ENCODE measurements around the gene HTT. TPM values are rescaled to one million over a fixed set of nuclear protein-coding genes. Genes with fewer than 3 reads are reported as not detected.

HTT gene
- total RNA-seq: 17.5 and 66.1 TPM in 2 replicates
- polyA plus RNA-seq (2012): 20.6 TPM

DNA sequence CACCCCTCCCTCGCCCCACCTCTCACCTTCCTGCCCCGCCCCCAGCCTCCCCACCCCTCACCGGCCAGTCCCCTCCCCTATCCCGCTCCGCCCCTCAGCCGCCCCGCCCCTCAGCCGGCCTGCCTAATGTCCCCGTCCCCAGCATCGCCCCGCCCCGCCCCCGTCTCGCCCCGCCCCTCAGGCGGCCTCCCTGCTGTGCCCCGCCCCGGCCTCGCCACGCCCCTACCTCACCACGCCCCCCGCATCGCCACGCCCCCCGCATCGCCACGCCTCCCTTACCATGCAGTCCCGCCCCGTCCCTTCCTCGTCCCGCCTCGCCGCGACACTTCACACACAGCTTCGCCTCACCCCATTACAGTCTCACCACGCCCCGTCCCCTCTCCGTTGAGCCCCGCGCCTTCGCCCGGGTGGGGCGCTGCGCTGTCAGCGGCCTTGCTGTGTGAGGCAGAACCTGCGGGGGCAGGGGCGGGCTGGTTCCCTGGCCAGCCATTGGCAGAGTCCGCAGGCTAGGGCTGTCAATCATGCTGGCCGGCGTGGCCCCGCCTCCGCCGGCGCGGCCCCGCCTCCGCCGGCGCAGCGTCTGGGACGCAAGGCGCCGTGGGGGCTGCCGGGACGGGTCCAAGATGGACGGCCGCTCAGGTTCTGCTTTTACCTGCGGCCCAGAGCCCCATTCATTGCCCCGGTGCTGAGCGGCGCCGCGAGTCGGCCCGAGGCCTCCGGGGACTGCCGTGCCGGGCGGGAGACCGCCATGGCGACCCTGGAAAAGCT is at the start of gene HTT, which contains the start of gene HTT-AS:
Gene HTT (plus strand): TSS at position 604 of the 768 bp plus-strand sequence. CDS start 145 bp downstream, at position 749.
Gene HTT-AS (minus strand): TSS at position 461 of the 768 bp plus-strand sequence.
- peak; percentile 93 for DNase-seq (ENCODE audit: low read depth)

GRCh38 chr4:3025881-3026280 is 48.6 kb upstream of the HTT start:
- DNase-seq (ENCODE audit: low read depth): no peak

GRCh38 chr4:3026540-3026939 is 47.9 kb upstream of the HTT start:
- DNase-seq (ENCODE audit: low read depth): no peak

GRCh38 chr4:3029464-3029863 is 45.0 kb upstream of the HTT start:
- no peak for DNase-seq (ENCODE audit: low read depth)

DNA sequence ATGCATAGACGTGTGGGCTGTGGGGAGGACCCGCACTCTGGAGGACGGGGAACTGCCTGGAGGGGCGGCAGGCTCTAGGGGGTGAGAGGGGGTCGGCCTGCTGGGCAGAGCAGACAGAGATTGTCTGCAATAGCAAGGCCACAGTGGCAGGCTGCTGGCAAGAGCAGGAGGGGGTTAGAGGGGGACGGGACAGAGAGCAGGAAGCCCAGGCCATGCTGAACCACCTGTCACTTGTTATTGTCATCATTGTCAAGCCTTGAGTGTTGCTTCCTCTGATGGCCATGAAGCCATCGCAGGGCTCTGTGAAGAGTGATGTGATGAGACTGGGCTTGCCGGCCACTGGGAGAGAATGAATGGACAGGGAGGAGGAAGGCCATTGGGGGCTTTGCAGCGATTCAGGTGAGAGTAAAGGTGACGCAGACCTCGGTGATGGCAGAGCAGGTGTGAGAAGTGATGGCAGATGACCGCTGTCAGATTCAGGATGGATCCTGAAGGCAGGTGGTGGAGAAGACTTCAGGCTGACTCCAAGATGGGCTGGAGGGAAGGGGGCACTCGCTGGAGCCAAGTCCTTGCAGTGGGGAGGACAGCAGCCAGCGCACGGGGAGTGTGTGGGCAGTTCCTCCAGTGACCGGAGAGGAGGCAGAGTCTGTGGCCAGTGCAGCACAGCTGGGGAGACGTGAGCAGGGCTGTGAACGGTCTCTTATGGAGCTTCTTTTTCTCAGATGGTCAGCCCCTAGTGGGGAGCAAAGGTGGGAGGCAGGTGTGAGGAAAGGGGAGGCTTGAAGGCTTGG is 43.7 kb upstream of the HTT start:
- peak; percentile 41 for DNase-seq (ENCODE audit: low read depth)

DNA sequence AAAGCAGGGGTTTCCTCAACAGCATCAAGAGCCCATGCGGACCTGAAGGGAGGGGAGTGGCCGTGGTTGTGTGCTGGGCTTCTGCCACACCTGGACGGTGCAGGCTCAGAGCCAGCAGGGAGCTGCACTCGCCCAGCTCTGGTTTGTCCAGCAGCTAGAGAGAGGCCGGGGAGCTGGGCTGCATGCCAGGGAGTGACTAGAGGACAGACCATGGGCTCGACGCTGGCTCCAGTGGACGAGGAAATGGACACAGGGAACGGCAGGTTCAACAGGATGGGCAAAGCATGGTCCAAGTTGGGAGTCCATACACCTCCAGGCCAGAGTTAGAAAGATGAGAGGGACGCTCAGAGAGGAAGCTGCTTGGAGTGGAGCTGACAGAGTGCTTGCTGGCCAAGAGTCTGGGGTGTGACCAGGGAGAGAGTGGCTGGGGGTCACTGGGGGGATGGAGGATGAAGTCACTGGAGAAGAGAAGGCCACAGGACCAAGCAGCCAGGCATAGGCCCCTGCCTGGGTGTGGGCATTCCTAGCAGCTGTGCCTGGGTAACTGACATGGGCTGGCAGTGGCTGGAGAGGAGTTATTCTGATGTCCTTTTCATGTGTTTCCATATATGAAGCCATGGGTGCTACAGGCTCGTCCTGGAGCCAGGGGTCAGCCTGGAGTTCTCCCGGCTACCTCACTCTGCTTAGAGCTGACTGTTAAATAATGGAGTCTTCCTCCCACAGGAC is 43.0 kb upstream of the HTT start:
- DNase-seq (ENCODE audit: low read depth): peak; percentile 58

DNA sequence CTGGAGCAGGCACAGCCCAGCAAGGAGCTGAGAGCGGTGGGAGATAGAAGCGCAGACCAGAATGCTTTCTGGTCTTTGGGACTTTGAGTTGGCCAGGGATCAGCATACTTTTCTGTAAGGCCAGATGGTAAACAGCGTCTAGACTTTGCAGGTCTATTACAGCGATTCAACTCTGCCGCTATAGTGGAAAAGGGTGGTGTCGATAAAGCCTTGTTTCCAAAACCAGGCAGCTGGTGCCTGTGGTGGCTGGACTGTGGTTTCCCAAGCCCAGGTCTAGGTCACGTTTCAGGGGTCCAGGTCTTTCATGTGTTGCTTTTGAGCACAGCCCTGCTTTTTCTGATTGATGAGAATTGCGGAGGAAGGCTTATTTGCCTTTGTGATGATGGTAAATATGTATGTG is 40.2 kb upstream of the HTT start:
- DNase-seq (ENCODE audit: low read depth): peak; percentile 67

DNA sequence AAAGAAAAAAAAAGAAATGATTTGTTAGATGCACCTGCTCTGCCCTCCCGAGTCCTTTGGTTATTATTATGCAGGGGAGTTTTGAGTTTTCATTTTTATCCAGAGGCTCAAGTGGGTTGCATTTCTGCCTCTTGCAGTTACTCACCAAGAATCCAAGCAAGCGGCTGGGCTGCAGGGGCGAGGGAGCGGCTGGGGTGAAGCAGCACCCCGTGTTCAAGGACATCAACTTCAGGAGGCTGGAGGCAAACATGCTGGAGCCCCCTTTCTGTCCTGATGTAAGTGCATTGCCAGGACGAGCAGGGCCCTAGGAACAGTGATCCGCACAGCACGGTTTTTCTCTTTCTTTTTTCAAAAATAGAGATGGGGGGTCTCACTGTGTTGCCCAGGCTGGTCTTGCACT is 39.2 kb upstream of the HTT start:
- DNase-seq (ENCODE audit: low read depth): no peak

DNA sequence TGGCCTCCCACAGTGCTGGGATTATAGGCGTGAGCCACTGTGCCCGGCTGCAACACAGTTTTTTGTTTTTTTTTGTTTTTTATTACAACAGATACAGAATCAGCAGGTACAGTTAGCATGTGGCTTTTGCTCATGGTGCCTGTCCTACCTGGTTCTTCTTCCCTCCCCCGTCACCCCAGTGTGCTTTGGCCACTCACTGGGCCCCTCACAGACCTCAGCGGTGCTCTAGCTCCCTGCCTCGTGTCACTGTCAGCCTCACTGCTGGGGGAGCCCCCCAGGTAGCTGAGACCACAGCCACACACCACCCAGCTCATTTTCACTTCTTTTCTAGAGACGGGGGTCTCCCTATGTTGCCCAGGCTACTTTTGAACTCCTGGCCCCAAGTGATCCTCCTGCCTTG is 38.8 kb upstream of the HTT start:
- DNase-seq (ENCODE audit: low read depth): no peak

GRCh38 chr4:3036131-3036952 is 38.1 kb upstream of the HTT start:
- DNase-seq (ENCODE audit: low read depth): no peak

- peak; percentile 98 for DNase-seq (ENCODE audit: low read depth)
These were observed 36.5 kb upstream of the HTT start for GRCh38 chr4:3037957-3038461.

DNA sequence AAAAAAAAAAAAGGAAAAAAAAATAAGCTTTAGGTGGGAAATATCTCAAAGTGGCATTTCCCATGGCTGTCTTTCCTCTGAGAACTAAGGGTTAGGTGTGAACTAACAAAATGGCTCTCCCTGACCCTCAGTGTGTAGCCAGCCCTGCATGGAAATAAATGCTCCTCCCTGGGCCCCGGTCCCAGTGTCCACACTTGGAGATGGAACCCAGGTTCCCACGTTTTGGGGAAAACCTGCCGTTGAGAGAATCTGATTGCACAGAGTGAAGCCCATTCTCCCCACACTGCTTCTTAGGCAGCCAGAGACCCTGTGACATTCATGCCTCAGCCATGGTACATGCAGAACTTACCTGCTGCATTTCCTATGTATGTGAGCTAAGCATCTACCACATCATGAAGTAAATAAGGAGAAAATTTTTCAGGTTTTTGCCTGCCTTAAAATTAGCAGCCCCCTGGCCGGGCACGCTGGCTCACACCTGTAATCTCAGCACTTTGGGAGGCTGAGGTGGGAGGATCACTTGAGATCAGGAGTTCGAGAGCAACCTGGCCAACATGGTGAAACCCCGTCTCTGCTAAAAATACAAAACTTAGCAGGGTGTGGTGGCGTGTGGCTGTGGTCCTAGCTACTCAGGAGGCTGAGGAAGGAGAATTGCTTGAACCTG is 34.6 kb upstream of the HTT start:
- no peak for DNase-seq (ENCODE audit: low read depth)

- no peak for DNase-seq (ENCODE audit: low read depth)
These were observed 33.9 kb upstream of the HTT start for GRCh38 chr4:3040452-3041191.

DNA sequence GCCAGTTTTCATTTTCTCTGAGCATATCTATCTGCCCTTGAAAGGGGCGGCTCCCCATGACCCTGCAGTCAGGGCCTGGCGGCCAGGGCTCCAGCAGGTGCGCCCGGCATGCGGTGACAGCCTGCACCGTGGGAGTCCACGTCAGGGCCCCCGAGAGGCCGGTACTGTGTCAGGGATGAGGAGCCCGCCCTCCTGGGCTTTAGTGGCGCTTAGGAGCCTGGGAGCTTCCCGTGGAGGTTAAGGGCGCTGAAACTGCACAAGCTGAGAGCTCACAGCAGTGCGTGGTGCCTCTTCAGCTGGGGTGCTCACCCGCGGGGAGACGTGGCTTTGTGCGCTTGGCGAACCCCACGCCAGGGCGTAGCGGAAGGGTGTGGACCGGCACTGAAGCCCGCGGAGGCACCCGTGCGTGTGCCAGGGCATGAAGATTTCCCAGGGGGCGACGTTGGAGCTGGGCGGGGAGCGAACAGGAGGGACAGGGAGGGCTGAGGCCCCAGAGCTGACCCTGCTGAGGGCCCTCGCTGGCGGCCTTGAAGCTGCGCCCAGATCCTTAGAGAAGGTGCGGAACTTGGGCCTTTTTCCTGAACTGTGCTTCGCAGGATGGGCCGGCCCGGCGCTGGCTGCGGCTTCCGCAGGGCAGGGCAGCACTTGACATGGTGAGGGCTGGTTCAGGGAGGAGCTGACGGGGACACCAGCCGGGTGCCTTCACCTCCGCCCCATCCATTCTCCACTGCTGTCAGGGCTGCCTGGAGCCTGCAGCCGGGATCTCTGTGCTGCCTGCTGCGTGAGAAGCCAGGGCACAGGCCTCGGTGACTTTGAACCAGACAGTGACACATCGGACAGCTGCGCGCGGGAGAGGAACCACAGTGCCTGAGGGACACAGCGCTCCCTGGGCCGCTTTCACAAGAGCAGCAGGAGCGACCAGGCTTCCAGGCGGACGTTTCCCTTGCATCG is 33.0 kb upstream of the HTT start:
- peak; percentile 97 for DNase-seq (ENCODE audit: low read depth)

GRCh38 chr4:3042226-3042625 is 32.3 kb upstream of the HTT start:
- no peak for DNase-seq (ENCODE audit: low read depth)

DNA sequence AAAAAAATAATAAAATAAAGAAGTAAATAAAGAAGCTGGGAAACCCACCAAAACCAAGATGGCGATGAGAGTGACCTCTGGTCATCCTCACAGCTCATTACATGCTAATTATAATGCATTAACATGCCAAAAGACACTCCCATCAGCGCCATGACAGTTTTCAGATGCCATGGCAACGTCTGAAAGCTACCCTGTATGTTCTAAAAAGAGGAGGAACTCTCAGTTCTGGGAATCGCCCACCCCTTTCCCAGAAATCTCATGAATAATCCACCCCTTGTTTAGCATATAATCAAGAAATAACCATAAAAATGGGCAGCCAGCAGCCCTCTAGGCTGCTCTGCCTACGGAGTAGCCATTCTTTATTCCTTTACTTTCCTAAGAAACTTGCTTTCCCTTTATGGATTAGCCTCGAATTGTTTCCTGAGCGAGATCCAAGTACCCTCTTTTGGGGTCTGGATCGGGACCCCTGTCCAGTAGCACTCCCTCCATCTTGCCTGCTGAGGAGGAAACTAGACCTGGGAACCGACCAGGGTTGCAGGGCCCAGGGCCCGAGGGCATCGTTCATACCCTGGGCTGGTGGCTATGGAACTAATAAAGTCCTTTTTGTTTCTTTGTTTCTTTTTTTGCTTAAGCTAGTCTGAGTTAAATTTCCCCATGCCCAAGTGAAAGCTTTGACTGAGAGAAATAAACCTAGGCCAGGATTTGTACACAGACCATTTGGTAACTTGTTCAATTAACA is 31.0 kb upstream of the HTT start:
- no peak for DNase-seq (ENCODE audit: low read depth)
